PC-3 (cell line): ENCODE measurements around the gene MXRA7.

Experiments used
- CTCF ChIP-seq: fragments of 300-600 bp; sonication (generic); conservative IDR thresholded peaks from 2 replicates; pipeline ENCODE4 v1.5.1; 2017; ENCODE audit warnings: antibody characterized with exemption, low read depth, mild to moderate bottlenecking, low read length
- EZH2phosphoT487 ChIP-seq: fragments of 300-600 bp; sonication (generic); IDR thresholded peaks from 2 replicates; pipeline ENCODE4 v1.6.1; 2018; ENCODE audit warnings: mild to moderate bottlenecking, antibody characterized with exemption, low read length, borderline replicate concordance

- TF ChIP-seq CTCF, result no peak
- TF ChIP-seq EZH2phosphoT487, result no peak
These were observed 24.9 kb downstream of the MXRA7 start for GRCh38 chr17:76685846-76686245.
